Gastrocnemius medialis (tissue), 4 donors: ENCODE data around the gene ADGRF4. TPM values are rescaled to one million over a fixed set of nuclear protein-coding genes. Genes with fewer than 3 reads are reported as not detected.

Source experiments
- ATAC-seq, 2 donors: fragments of 150-250 bp; one replicate each; pipeline ENCODE4 v1.9.1; 2016
- DNase-seq, 2 donors: peaks; one replicate each; pipeline ENCODE4 v3.0.0-alpha.2; 2019
- H3K27ac ChIP-seq, 4 donors: fragments of 200-600 bp; sonication (generic); 1 replicate in 1 of 4; 2 replicates in 3 of 4; pipeline ENCODE4 v1.5.1; 2016 to 2018; ENCODE audit warnings: mild to moderate bottlenecking in 2 of 4, moderate library complexity in 1 of 4
- H3K27me3 ChIP-seq, 3 donors: fragments of 200-600 bp; sonication (generic) in 2 of 3; 1 replicate in 1 of 3; 2 replicates in 2 of 3; pipeline versions ENCODE4 v1.5.1 to v1.6.0; 2016 to 2019; ENCODE audit warnings: mild to moderate bottlenecking in 1 of 3, moderate library complexity in 1 of 3
- H3K36me3 ChIP-seq, 2 donors: fragments of 200-600 bp; sonication (generic) in 1 of 2; one replicate each; pipeline ENCODE4 v1.5.1; 2017 to 2018
- H3K4me1 ChIP-seq, 2 donors: fragments of 200-600 bp; sonication (generic) in 1 of 2; one replicate each; pipeline ENCODE4 v1.5.1; 2016 to 2017; ENCODE audit warnings: mild to moderate bottlenecking in 2 of 2
- H3K4me3 ChIP-seq, 4 donors: fragments of 200-600 bp; sonication (generic) in 3 of 4; 1 replicate in 1 of 4; 2 replicates in 3 of 4; pipeline ENCODE4 v1.5.1; 2016 to 2019; ENCODE audit warnings: mild to moderate bottlenecking in 2 of 4
- H3K9me3 ChIP-seq, 3 donors: fragments of 200-600 bp; sonication (generic) in 2 of 3; 1 replicate in 1 of 3; 2 replicates in 2 of 3; pipeline ENCODE4 v1.5.1; 2016 to 2019
- POLR2A ChIP-seq, 2 donors: fragments of 450-650 bp; IDR thresholded peaks; one replicate each; pipeline ENCODE4 v1.6.1; 2017; ENCODE audit warnings: antibody characterized with exemption in 2 of 2, mild to moderate bottlenecking in 2 of 2, moderate library complexity in 2 of 2
- in situ Hi-C, 4 donors: fragments of 200-750 bp; cut with MboI; loops; one replicate each; pipeline versions ENCODE4 v1.15.0 to v1.8.0; 2017; ENCODE audit warnings: low sequenced_read_pairs in 4 of 4
- intact Hi-C: fragments of 100-400 bp; cut with DNase I; formaldehyde crosslinking; loops from one replicate; pipeline ENCODE4 v1.15.1; 2023; ENCODE audit warnings: low total_unique reads
- total RNA-seq, 4 donors: library from RNA; depleted of rRNA; stranded (reverse); fragments of >200 nt; gene quantifications; one replicate each; pipeline versions ENCODE4 v1.1.0 to v1.2.3, GENCODE V29; 2016
- TF ChIP-seq, protein P1 (sequence below), 5 experiments: fragments of 450-650 bp in 3 of 5; fragments of 200-600 bp in 2 of 5; sonication (generic) in 2 of 5; IDR thresholded peaks in 4 of 5; conservative IDR thresholded peaks in 1 of 5; 1 replicate in 4 of 5; 2 replicates in 1 of 5; pipeline ENCODE4 v1.5.1; 2016 to 2019; ENCODE audit warnings: antibody characterized with exemption in 5 of 5, mild to moderate bottlenecking in 3 of 5, moderate library complexity in 3 of 5

The ADGRF4 gene
- total RNA-seq, 4 donors from 2014 or later = 0.07 TPM; not detected in 3

DNA sequence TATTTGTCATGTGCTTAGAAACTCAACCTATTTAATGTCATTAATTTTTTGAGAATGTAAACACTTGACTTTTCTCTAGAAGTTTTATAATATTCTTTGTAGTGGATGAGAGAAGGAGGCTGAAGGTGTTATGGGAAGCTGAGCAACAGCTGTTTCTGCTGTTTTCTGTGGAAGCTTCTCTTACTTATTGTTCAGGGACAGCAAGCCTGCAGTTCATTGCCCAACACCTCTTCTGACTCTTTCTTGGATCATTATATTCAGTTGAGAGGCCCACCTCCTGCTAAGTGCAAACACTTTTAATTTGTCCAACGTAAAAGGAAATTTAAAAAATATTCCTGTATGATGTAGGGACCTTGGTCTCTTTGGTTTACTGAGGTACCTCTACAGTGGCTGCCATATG is 12.0 kb upstream of the ADGRF4 start:
- intact Hi-C loops = no loop called here
- DNase-seq (no peak), ATAC-seq (no peak)
- no peak for TF ChIP-seq POLR2A (IDR thresholded peaks at IDR 0.05)
- TF ChIP-seq, protein P1, sequence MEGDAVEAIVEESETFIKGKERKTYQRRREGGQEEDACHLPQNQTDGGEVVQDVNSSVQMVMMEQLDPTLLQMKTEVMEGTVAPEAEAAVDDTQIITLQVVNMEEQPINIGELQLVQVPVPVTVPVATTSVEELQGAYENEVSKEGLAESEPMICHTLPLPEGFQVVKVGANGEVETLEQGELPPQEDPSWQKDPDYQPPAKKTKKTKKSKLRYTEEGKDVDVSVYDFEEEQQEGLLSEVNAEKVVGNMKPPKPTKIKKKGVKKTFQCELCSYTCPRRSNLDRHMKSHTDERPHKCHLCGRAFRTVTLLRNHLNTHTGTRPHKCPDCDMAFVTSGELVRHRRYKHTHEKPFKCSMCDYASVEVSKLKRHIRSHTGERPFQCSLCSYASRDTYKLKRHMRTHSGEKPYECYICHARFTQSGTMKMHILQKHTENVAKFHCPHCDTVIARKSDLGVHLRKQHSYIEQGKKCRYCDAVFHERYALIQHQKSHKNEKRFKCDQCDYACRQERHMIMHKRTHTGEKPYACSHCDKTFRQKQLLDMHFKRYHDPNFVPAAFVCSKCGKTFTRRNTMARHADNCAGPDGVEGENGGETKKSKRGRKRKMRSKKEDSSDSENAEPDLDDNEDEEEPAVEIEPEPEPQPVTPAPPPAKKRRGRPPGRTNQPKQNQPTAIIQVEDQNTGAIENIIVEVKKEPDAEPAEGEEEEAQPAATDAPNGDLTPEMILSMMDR (IDR thresholded peaks at IDR 0.05 in 4 of 5, conservative IDR thresholded peaks at IDR 0.05 in 1 of 5) = no peak
- Histone ChIP-seq H3K4me1 (no peaks in the 10 kb centered on the region), H3K27ac (no peak overlapping the region), H3K36me3 (no peaks in the 10 kb centered on the region), H3K9me3 (no peaks in the 10 kb centered on the region), H3K4me3 (no peak overlapping the region), H3K27me3 (no peaks in the 10 kb centered on the region)
- in situ Hi-C loops = no loop called here

DNA sequence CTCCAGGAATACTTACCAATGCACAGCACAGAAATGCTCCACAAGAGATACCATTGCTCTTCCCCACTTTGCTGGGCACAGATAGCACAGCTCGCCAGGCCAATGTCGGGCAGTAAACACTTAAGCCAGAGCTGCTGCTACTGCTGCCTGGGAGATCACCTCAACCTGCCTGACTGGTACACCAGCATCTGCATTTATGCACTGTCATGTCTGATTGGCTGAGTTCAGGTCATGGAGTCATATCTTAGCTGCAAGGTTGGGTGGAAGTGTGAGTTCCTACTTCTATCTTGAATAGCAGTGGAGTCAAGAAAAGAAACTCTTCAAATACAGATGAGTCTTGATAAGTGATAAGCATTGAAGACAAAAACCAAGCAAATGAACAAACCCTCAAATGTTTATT is 10.9 kb upstream of the ADGRF4 start:
- Histone ChIP-seq H3K27me3 (no peaks in the 10 kb centered on the region), H3K4me3 (no peak overlapping the region), H3K27ac (no peak overlapping the region), H3K4me1 (no peaks in the 10 kb centered on the region), H3K36me3 (no peaks in the 10 kb centered on the region), H3K9me3 (no peaks in the 10 kb centered on the region)
- in situ Hi-C loops (no loop called here), intact Hi-C loops (no loop called here)
- ATAC-seq = no peak
- TF ChIP-seq, protein P1 (IDR thresholded peaks at IDR 0.05 in 4 of 5, conservative IDR thresholded peaks at IDR 0.05 in 1 of 5) = no peak
- no peak for TF ChIP-seq POLR2A (IDR thresholded peaks at IDR 0.05)
- DNase-seq = no peak

DNA sequence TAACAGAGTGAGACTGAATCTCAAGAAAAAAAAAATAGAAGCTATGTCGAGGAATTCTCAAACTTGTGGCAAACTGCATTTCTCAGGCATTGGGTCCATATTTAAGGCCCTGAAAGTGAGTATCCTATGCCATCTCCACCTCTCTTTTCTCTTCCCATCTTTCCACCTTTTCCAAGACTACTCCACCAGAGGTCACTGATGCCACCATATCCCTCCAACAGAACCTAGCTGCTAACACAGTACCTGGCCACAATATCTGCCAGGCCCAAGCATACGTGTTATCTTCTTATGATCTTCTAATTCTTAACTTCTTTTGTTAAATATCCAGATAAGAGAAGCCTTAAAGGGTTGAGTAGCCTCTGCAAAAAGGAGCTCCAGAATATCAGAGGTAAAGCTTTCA is 8.2 kb upstream of the ADGRF4 start:
- Histone ChIP-seq H3K36me3 (no peaks in the 10 kb centered on the region), H3K4me1 (no peaks in the 10 kb centered on the region), H3K27me3 (no peaks in the 10 kb centered on the region), H3K27ac (no peak overlapping the region), H3K4me3 (no peak overlapping the region), H3K9me3 (no peaks in the 10 kb centered on the region)
- in situ Hi-C loops (no loop called here), intact Hi-C loops (no loop called here)
- ATAC-seq (no peak), DNase-seq (no peak)
- no peak for TF ChIP-seq POLR2A (IDR thresholded peaks at IDR 0.05)
- TF ChIP-seq, protein P1 (IDR thresholded peaks at IDR 0.05 in 4 of 5, conservative IDR thresholded peaks at IDR 0.05 in 1 of 5) = no peak

DNA sequence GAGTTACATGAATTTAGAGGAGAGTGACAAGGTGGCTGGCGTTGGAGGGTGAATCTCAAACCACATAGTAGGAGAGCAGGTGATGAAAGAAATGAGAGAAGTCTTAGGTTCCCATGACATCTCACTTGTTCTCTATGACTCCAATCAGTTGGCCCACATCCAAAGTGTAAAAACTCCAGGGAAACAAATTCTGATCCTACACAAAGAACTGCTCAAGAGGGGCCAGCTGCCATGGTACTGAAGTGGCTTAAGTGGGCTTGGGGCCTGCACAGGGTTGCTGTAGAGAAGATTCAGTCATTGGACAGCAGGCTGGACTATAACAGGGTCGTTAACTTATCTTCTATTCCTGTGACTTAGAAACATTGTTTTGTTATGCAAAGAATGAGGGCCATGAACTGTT is 7.6 kb upstream of the ADGRF4 start:
- no peaks in the 10 kb centered on the region for H3K4me1 ChIP-seq
- in situ Hi-C loops = no loop called here
- ATAC-seq (no peak), DNase-seq (no peak)
- H3K9me3 ChIP-seq = no peaks in the 10 kb centered on the region
- H3K27ac ChIP-seq = no peak overlapping the region
- intact Hi-C loops = no loop called here
- H3K36me3 ChIP-seq = no peaks in the 10 kb centered on the region
- no peak overlapping the region for H3K4me3 ChIP-seq
- TF ChIP-seq, protein P1 (IDR thresholded peaks at IDR 0.05 in 4 of 5, conservative IDR thresholded peaks at IDR 0.05 in 1 of 5) = no peak
- TF ChIP-seq POLR2A (IDR thresholded peaks at IDR 0.05) = no peak
- no peaks in the 10 kb centered on the region for H3K27me3 ChIP-seq

DNA sequence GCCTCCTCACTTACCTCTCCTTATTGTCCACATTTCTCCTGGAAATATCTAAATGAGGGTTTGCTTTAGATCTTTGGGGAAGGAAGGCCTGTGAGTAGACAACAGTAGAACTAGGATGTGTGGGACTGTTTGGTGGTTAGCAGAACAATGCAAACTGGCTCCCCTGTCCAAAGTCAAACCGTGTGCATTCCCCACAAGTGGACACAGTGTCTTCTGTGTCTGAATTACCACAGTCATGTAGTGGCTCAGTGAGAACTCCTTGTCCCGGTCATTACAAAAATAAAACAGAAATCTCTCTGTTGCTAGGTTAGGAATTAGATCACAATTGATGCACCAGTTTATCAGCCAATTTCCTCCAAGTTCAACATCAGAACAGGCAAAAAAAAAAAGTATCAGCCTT is 455 bp upstream of the ADGRF4 start:
- H3K9me3 ChIP-seq = no peaks in the 10 kb centered on the region
- in situ Hi-C loops (no loop called here), intact Hi-C loops (no loop called here)
- H3K27ac ChIP-seq = no peak overlapping the region
- no peaks in the 10 kb centered on the region for H3K27me3 ChIP-seq
- DNase-seq = no peak
- ATAC-seq = peak in 1 of 2 donors; percentile 12
- H3K4me1 ChIP-seq = no peaks in the 10 kb centered on the region
- no peaks in the 10 kb centered on the region for H3K36me3 ChIP-seq
- H3K4me3 ChIP-seq = no peak overlapping the region
- TF ChIP-seq, protein P1 (IDR thresholded peaks at IDR 0.05 in 4 of 5, conservative IDR thresholded peaks at IDR 0.05 in 1 of 5) = no peak
- no peak for TF ChIP-seq POLR2A (IDR thresholded peaks at IDR 0.05)
